Uterus (tissue), 4 donors: Measurements from ENCODE around the gene CDRT15. TPM values are rescaled to one million over a fixed set of nuclear protein-coding genes. Genes with fewer than 3 reads are reported as not detected.

Source experiments
- DNase-seq, 2 donors: peaks; one replicate each; pipeline ENCODE4 v3.0.0-alpha.2; 2019 to 2020
- H3K27ac ChIP-seq, 2 donors: fragments of 200-600 bp; sonication (generic); 1 replicate in 1 of 2; 2 replicates in 1 of 2; pipeline ENCODE4 v1.5.1; 2016 to 2018
- H3K27me3 ChIP-seq, 2 donors: fragments of 200-600 bp; sonication (generic); one replicate each; pipeline ENCODE4 v1.5.1; 2018 to 2019; ENCODE audit warnings: control low read depth in 1 of 2
- H3K36me3 ChIP-seq, 2 donors: fragments of 200-600 bp; sonication (generic); one replicate each; pipeline ENCODE4 v1.5.1; 2019; ENCODE audit warnings: control low read depth in 1 of 2
- H3K4me1 ChIP-seq, 2 donors: fragments of 200-600 bp; sonication (generic); one replicate each; pipeline ENCODE4 v1.5.1; 2018 to 2019; ENCODE audit warnings: control low read depth in 1 of 2
- H3K4me3 ChIP-seq, 2 donors: fragments of 200-600 bp; sonication (generic); 1 replicate in 1 of 2; 2 replicates in 1 of 2; pipeline ENCODE4 v1.5.1; 2018 to 2019; ENCODE audit warnings: mild to moderate bottlenecking in 1 of 2
- H3K9me3 ChIP-seq, 2 donors: fragments of 200-600 bp; sonication (generic); one replicate each; pipeline ENCODE4 v1.5.1; 2019; ENCODE audit warnings: control low read depth in 1 of 2
- POLR2A ChIP-seq, 2 donors: fragments of 450-650 bp; IDR thresholded peaks; one replicate each; pipeline ENCODE4 v1.6.1; 2016; ENCODE audit warnings: antibody characterized with exemption in 2 of 2, mild to moderate bottlenecking in 1 of 2, moderate library complexity in 1 of 2
- intact Hi-C: fragments of 100-400 bp; cut with DNase I; formaldehyde crosslinking; loops from one replicate; pipeline ENCODE4 v1.15.1; 2023; ENCODE audit warnings: low total_unique reads
- total RNA-seq, 4 donors: library from RNA; depleted of rRNA in 3 of 4; stranded (reverse); fragments of >200 nt in 3 of 4; gene quantifications; one replicate each; pipeline versions ENCODE4 v1.1.0 to v1.2.4, GENCODE V29; 2014 to 2023
- TF ChIP-seq, protein P1 (sequence below), 4 experiments: fragments of 200-600 bp in 2 of 4; fragments of 450-650 bp in 2 of 4; sonication (generic) in 2 of 4; IDR thresholded peaks; one replicate each; pipeline ENCODE4 v1.5.1; 2016 to 2019; ENCODE audit warnings: antibody characterized with exemption in 4 of 4, mild to moderate bottlenecking in 2 of 4, moderate library complexity in 1 of 4
- donor health status: DM: yes; HTN: yes; CAD: no.

Gene CDRT15
- total RNA-seq, 4 donors from 2014 or later: not detected

DNA sequence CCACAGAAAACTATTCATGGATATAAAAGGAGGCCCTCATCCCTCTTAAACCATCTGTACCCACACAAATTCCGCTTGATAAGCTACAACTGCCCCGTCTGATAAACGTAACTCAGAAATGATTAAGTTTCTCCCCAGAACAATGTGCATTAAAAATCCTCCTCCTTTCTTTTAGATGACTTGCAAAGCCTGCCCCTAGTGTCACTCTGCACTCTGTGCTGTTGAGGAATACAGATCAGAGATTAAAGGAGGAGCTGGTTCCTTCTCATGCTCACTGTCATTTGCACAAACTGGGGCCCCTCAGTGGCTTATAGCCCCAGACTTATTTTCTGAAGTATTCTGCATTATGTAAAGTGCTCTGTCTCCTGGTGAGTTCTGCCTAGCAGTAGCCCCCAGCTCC lies 33.3 kb downstream of the CDRT15 start:
- Histone ChIP-seq H3K4me3 (no peak overlapping the region), H3K4me1 (no peaks in the 10 kb centered on the region), H3K9me3 (no peaks in the 10 kb centered on the region), H3K36me3 (no peaks in the 10 kb centered on the region), H3K27ac (no peak overlapping the region), H3K27me3 (no peaks in the 10 kb centered on the region)
- DNase-seq: no peak
- TF ChIP-seq POLR2A (IDR thresholded peaks at IDR 0.05): no peak
- TF ChIP-seq, protein P1, sequence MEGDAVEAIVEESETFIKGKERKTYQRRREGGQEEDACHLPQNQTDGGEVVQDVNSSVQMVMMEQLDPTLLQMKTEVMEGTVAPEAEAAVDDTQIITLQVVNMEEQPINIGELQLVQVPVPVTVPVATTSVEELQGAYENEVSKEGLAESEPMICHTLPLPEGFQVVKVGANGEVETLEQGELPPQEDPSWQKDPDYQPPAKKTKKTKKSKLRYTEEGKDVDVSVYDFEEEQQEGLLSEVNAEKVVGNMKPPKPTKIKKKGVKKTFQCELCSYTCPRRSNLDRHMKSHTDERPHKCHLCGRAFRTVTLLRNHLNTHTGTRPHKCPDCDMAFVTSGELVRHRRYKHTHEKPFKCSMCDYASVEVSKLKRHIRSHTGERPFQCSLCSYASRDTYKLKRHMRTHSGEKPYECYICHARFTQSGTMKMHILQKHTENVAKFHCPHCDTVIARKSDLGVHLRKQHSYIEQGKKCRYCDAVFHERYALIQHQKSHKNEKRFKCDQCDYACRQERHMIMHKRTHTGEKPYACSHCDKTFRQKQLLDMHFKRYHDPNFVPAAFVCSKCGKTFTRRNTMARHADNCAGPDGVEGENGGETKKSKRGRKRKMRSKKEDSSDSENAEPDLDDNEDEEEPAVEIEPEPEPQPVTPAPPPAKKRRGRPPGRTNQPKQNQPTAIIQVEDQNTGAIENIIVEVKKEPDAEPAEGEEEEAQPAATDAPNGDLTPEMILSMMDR (IDR thresholded peaks at IDR 0.05): no peak
- intact Hi-C loops: no loop called here

DNA sequence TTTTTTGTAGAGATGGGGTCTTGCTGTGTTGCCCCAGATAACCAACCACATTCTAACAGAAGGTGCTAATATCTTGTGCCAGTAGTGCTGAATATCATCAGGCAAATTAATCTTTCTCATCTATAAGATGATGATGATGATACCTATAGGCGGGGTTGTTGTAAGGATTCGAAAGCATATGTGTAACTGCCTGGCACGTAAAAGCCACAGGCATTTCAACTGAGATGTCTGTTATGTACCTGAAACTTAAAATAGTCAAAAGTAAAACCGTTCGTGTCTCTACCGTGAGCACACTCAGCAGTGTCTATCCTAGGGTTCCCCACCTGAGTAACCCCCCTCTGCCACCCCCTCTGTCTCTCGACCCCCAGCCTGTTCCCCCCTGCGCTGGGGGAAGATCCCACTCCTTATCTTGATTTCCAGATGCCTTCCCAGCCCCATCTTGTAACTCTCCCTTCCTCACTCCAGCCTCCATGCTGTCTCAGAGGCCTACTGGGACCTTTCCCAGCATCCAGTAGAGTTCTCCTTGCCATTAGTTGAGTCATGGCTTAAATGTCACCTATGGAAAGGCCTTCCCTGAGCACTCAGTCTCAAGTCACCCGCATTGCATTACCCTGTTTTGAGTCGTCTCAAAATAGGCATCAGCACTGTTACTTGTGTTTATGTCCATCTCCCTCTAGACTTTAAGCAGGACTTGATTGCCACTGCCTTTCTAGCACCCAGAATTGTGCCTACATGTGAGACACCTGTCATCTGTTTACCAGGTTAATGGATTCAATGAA lies 34.1 kb downstream of the CDRT15 start:
- intact Hi-C loops: no loop called here
- no peak overlapping the region for H3K27ac ChIP-seq

DNA sequence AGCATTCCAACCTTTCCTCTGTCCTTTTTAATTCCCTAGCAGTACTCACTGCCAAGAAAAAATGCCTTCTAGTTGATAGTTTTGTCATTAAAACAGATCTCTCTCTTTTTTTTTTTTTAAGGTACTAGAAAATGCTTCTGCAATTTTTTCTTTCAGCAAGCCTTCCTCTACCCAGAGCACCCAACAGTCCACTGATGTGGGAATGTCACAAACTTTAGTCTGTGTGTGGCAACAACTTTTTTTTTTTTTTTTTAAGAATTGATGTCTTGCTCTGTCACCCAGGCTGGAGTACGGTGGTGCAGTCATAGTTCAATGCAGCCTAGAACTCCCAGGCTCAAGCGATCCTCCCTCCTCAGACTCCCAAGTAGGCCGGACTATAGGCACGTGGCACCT lies 34.7 kb downstream of the CDRT15 start:
- H3K27me3 ChIP-seq: no peaks in the 10 kb centered on the region
- no peak for DNase-seq
- H3K9me3 ChIP-seq: no peaks in the 10 kb centered on the region
- H3K27ac ChIP-seq: no peak overlapping the region
- TF ChIP-seq POLR2A (IDR thresholded peaks at IDR 0.05): no peak
- intact Hi-C loops: no loop called here
- no peaks in the 10 kb centered on the region for H3K36me3 ChIP-seq
- no peaks in the 10 kb centered on the region for H3K4me1 ChIP-seq
- H3K4me3 ChIP-seq: no peak overlapping the region

More for the DNA sequence above, 34.1 kb downstream of the CDRT15 start:
- Histone ChIP-seq H3K27me3 (no peaks in the 10 kb centered on the region), H3K4me1 (no peaks in the 10 kb centered on the region), H3K9me3 (no peaks in the 10 kb centered on the region), H3K4me3 (no peak overlapping the region), H3K36me3 (no peaks in the 10 kb centered on the region)
- no peak for TF ChIP-seq POLR2A (IDR thresholded peaks at IDR 0.05)
- TF ChIP-seq, protein P1 (IDR thresholded peaks at IDR 0.05): no peak
- no peak for DNase-seq

DNA sequence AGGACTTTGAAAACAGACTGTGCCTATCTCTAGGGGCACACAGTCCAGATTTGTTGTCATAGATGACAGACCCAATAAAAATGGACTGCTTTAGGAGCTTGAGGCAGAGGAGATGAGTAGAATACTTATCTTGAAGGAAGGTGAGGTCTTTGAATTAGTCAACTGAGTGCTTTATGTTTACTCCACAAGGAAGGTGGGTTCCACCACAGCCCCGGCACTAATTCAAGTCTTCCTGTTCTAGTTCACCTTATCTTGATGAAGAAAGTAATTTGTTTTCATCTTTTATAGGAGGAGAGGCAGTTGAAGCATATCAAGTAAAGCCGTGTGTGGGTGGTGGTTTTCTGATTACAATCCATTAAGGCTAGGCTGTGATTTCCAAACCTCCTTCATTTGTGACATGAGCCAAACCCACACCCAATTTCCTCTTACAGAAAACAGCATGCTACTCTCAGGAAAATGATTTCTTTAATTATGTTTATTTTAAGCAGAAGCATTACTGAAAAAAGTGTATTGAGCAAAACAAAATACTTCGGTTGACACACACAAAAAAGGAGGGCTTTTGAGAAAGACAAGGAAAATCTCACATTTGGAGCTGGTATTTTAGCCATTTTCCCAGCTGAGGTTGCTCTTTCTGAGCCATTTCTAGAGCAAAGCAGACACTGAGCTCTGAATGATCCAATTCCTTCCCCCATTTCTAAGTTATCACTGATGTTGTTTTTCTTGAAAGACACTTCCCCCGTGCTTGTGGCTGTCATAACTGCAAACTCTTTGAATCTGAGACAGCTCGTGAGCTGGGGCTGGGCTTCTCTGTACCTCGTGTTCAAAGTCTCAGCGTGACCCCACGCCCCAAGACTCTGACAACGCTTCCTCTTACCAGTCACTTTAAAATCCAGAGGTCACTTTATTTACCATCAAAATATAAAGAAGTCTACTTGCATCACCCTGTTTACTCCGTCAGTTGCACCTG lies 35.4 kb downstream of the CDRT15 start:
- H3K9me3 ChIP-seq: no peaks in the 10 kb centered on the region
- no peak overlapping the region for H3K27ac ChIP-seq
- TF ChIP-seq POLR2A (IDR thresholded peaks at IDR 0.05): no peak
- TF ChIP-seq, protein P1 (IDR thresholded peaks at IDR 0.05): no peak
- no peaks in the 10 kb centered on the region for H3K4me1 ChIP-seq
- H3K36me3 ChIP-seq: no peaks in the 10 kb centered on the region
- intact Hi-C loops: no loop called here
- DNase-seq: no peak
- H3K4me3 ChIP-seq: no peak overlapping the region
- no peaks in the 10 kb centered on the region for H3K27me3 ChIP-seq

DNA sequence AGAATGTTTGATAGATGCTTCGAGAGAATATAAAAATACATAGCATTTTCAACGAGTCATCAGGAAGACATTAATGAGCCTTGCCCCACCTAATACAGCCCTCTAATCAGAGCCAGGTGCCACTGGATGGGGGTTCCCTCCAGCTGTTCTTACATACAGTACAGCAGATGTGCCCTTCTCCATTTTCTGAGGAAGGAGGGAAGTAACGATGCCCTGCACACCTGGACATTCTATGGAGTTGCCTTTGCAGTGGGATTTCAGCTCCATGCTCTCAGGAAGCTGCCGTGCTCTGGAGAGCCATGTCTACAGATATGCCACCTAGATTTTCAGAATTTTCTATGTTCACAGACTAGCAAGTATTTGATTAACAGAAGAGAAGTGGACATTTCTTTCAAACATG lies 36.3 kb downstream of the CDRT15 start:
- DNase-seq: no peak

More for the DNA sequence above, 36.3 kb downstream of the CDRT15 start:
- intact Hi-C loops: no loop called here
- TF ChIP-seq POLR2A (IDR thresholded peaks at IDR 0.05): no peak
- TF ChIP-seq, protein P1 (IDR thresholded peaks at IDR 0.05): no peak
- H3K27me3 ChIP-seq: no peaks in the 10 kb centered on the region
- no peaks in the 10 kb centered on the region for H3K4me1 ChIP-seq
- H3K4me3 ChIP-seq: no peak overlapping the region
- no peaks in the 10 kb centered on the region for H3K36me3 ChIP-seq
- no peaks in the 10 kb centered on the region for H3K9me3 ChIP-seq
- no peak overlapping the region for H3K27ac ChIP-seq
